HEK293 (cell line): ENCODE measurements around the gene AKR1A1.

Experiments used
- CTCF ChIA-PET: fragments of 350-600 bp; formaldehyde crosslinking; extraction: SDS; loops from one replicate; lab custom pipeline; 2021; ENCODE audit warnings: antibody characterized with exemption; lab: Yijun Ruan, JAX
- POLR2A ChIA-PET: fragments of 300-600 bp; formaldehyde crosslinking; extraction: SDS; loops from one replicate; lab custom pipeline; 2020; ENCODE audit warnings: antibody characterized with exemption, inconsistent platforms; lab: Yijun Ruan, JAX
- H3K27ac ChIP-seq: fragments of 200-500 bp; sonication (Bioruptor generic); 2 replicates; pipeline ENCODE4 v1.5.1; 2014; ENCODE audit warnings: low read depth, low read length, control low read depth, inconsistent platforms; ENCODE audit errors: extremely low read depth
- H3K36me3 ChIP-seq, 2 experiments: fragments of 200-500 bp in 1 of 2; sonication (Bioruptor generic) in 1 of 2; 1 replicate in 1 of 2; 2 replicates in 1 of 2; pipeline ENCODE4 v1.5.1; 2014 to 2017; ENCODE audit warnings: inconsistent platforms in 2 of 2, low read length in 2 of 2; ENCODE audit not compliant: control insufficient read depth in 2 of 2, insufficient read depth in 1 of 2
- H3K4me1 ChIP-seq: fragments of 200-500 bp; sonication (Bioruptor generic); 2 replicates; pipeline ENCODE4 v1.5.1; 2014; ENCODE audit warnings: mild to moderate bottlenecking, low read length, inconsistent platforms; ENCODE audit not compliant: control insufficient read depth, insufficient read depth
- H3K4me3 ChIP-seq: 2 replicates; pipeline ENCODE4 v1.5.1; 2011; ENCODE audit warnings: low read depth, mild to moderate bottlenecking, control low read depth, low read length, moderate library complexity
- H3K9me3 ChIP-seq: fragments of 200-500 bp; sonication (Bioruptor generic); 2 replicates; pipeline ENCODE4 v1.5.1; 2014; ENCODE audit warnings: low read depth, low read length, inconsistent platforms; ENCODE audit not compliant: control insufficient read depth, insufficient read depth
- HOXD13 ChIP-seq: sonication (generic); formaldehyde crosslinking; IDR thresholded peaks from 2 replicates; pipeline ENCODE4 v1.8.0; 2022; ENCODE audit warnings: missing genetic modification reagents, borderline replicate concordance
- ZNF184 ChIP-seq: fragments of 450-650 bp; IDR thresholded peaks from 2 replicates; pipeline ENCODE4 v1.5.1; 2018; ENCODE audit warnings: missing biosample characterization, mild to moderate bottlenecking, missing genetic modification characterization
- ZNF24 ChIP-seq: fragments of 450-650 bp; formaldehyde crosslinking; IDR thresholded peaks from 2 replicates; pipeline ENCODE4 v1.5.1; 2016; ENCODE audit warnings: missing biosample characterization, missing genetic modification characterization
- ZNF248 ChIP-seq: fragments of 450-650 bp; formaldehyde crosslinking; IDR thresholded peaks from 2 replicates; pipeline ENCODE4 v1.5.1; 2017; ENCODE audit warnings: missing biosample characterization, missing genetic modification characterization
- ZNF292 ChIP-seq: fragments of 450-650 bp; formaldehyde crosslinking; IDR thresholded peaks from 2 replicates; pipeline ENCODE4 v1.5.1; 2016; ENCODE audit warnings: low read depth, missing biosample characterization, missing genetic modification characterization, borderline replicate concordance
- ZNF302 ChIP-seq: fragments of 450-650 bp; formaldehyde crosslinking; IDR thresholded peaks from 2 replicates; pipeline ENCODE4 v1.5.1; 2016; ENCODE audit warnings: missing biosample characterization, missing genetic modification characterization, low read depth
- ZNF324 ChIP-seq: fragments of 450-650 bp; formaldehyde crosslinking; IDR thresholded peaks from 2 replicates; pipeline ENCODE4 v1.5.1; 2016; ENCODE audit warnings: missing biosample characterization, missing genetic modification characterization
- ZNF37A ChIP-seq: fragments of 450-650 bp; IDR thresholded peaks from 2 replicates; pipeline ENCODE4 v1.5.1; 2018; ENCODE audit warnings: missing biosample characterization, missing genetic modification characterization
- ZNF473 ChIP-seq: fragments of 450-650 bp; formaldehyde crosslinking; IDR thresholded peaks from 2 replicates; pipeline ENCODE4 v1.5.1; 2017; ENCODE audit warnings: missing biosample characterization, missing genetic modification characterization
- ZNF555 ChIP-seq: fragments of 450-650 bp; formaldehyde crosslinking; conservative IDR thresholded peaks from 2 replicates; pipeline ENCODE4 v1.5.1; 2017; ENCODE audit warnings: missing biosample characterization, mild to moderate bottlenecking, missing genetic modification characterization, inconsistent platforms
- ZNF600 ChIP-seq: fragments of 450-650 bp; formaldehyde crosslinking; IDR thresholded peaks from 2 replicates; pipeline ENCODE4 v1.5.1; 2016; ENCODE audit warnings: missing biosample characterization, missing genetic modification characterization
- ZNF621 ChIP-seq: fragments of 450-650 bp; formaldehyde crosslinking; IDR thresholded peaks from 2 replicates; pipeline ENCODE4 v1.5.1; 2017; ENCODE audit warnings: missing biosample characterization, missing genetic modification characterization
- TF ChIP-seq, protein P1 (sequence below): fragments of 450-650 bp; formaldehyde crosslinking; IDR thresholded peaks from 2 replicates; pipeline ENCODE4 v1.5.1; 2016; ENCODE audit warnings: missing biosample characterization, missing genetic modification characterization, borderline replicate concordance
- TF ChIP-seq, protein P2 (sequence below): fragments of 450-650 bp; formaldehyde crosslinking; IDR thresholded peaks from 2 replicates; pipeline ENCODE4 v1.5.1; 2016; ENCODE audit warnings: missing biosample characterization, missing genetic modification characterization
- TF ChIP-seq, protein P3 (sequence below): fragments of 450-650 bp; formaldehyde crosslinking; IDR thresholded peaks from 2 replicates; pipeline ENCODE4 v1.5.1; 2016; ENCODE audit warnings: missing biosample characterization, missing genetic modification characterization, low read depth
- TF ChIP-seq, protein P4 (sequence below): fragments of 450-650 bp; formaldehyde crosslinking; IDR thresholded peaks from 2 replicates; pipeline ENCODE4; 2016; ENCODE audit warnings: missing biosample characterization, missing genetic modification characterization
- TF ChIP-seq, protein P5 (sequence below): fragments of 450-650 bp; formaldehyde crosslinking; IDR thresholded peaks from 2 replicates; pipeline ENCODE4 v1.5.1; 2017; ENCODE audit warnings: missing biosample characterization, missing genetic modification characterization

The AKR1A1 gene

DNA sequence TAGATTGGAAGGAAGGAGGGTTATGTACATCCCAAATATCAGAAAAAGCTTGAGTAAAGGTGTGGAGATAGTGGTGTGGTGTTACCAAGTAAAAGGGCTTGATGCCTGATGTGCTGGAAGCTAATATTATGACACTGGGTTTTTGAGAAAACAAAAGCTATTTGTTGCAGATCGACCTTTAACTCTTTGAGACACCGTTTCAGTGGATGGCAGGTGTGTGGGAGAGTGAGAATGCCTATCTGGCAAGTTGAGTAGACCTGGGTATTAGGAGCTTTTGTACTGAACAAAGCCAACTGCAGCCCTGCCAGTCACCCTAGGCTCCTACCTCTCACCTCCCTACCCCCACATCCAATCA, 49.1 kb upstream of the AKR1A1 start:
- Histone ChIP-seq H3K36me3 (peaks cover 0 to 10% of the 10 kb centered on the region in 2 experiments; a peak in 2 of 3 replicates), H3K9me3 (no peaks in the 10 kb centered on the region), H3K4me1 (no peaks in the 10 kb centered on the region), H3K27ac (no peak overlapping the region), H3K4me3 (no peak overlapping the region)
- POLR2A ChIA-PET = interaction anchor here (2.2 to 4.9 kb wide), 5 partner anchors 10 to 161 kb away, joined by 8 to 86 read pairs (median 23); partner anchors contain the start of genes MUTYH, PRDX1, TESK2 and TOE1
- TF ChIP-seq ZNF184 = no peak
- no peak for TF ChIP-seq ZNF473 (tag by site-specific recombination)
- CTCF ChIA-PET = interaction anchor here (0.5 to 2.3 kb wide), 7 partner anchors 9 to 198 kb away, joined by 3 to 10 read pairs (median 4); no protein-coding TSS in a partner anchor

DNA sequence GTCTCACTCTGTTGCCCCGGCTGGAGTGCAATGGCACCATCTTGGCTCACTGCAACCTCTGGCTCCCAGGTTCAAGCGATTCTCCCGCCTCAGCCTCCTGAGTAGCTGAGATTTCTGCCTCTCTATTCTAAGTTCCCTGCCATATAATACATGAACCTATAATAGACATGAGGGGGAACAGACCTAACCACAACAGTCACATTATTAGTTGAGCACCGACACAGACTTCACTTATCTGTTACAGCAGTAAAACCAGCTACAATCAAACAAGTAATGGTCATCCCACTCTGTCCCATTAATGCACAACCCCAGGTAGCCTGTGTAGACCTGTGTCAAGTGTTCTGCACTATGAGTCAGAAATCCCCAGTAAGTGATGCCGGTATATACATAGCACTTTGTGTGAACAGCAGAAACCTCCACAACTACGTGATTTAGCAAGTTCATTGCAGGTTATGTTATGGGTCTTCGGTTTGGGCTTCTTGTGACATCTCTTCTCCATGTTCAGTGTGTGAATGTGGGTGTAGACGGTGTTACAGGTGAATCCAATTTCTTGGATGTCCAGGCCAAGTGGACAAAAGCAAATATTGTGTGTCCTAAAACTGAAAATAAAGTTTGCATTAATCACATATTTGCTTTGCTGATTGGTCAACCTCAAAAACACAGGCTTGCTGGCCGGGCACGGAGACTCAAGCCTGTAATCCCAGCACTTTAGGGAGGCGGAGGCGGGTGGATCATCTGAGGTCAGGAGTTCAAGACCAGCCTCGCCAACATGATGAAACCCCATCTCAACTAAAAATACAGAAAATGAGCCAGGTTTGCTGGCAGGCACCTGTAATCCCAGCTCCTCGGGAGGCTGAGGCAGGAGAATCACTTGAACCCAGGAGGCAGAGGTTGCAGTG, 46.9 kb upstream of the AKR1A1 start:
- Histone ChIP-seq H3K9me3 (no peaks in the 10 kb centered on the region), H3K4me3 (no peak overlapping the region), H3K4me1 (no peaks in the 10 kb centered on the region)
- TF ChIP-seq ZNF600 (tag by site-specific recombination) = 0 out of 2 replicates have a peak, but pooled peaks have one; percentile 10
- TF ChIP-seq ZNF37A (tag by site-specific recombination) = no peak
- TF ChIP-seq, all 188 proteins: peak for 1
- ChIA-PET POLR2A (no interaction called here), CTCF (interaction anchor here (0.6 to 1.6 kb wide), 2 partner anchors 8 to 636 kb away, joined by 3 read pairs; no protein-coding TSS in a partner anchor)
- Histone ChIP-seq H3K27ac (no peak overlapping the region), H3K36me3 (peaks cover 0 to 22% of the 10 kb centered on the region in 2 experiments; a peak in 2 of 3 replicates)

DNA sequence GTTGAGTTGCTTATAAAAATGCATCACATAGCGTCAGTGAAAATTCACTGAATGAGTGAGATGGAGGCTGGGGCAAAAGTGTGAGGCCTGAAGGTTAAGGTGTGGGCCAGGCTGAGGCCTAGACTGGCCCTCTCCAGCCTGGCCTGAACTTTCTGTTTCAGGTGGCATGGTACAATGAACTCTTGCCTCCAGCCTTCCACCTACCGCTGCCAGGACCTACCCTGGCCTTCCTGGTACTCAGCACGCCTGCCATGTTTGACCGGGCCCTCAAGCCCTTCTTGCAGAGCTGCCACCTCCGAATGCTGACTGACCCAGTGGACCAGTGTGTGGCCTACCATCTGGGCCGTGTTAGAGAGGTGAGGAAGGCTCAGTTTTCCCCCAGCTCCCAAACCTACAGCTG, 43.4 kb upstream of the AKR1A1 start:
- H3K27ac ChIP-seq = no peak overlapping the region
- POLR2A ChIA-PET = interaction anchor here (1.0 to 7.0 kb wide), 2 partner anchors 14 to 59 kb away, joined by 3 to 66 read pairs; partner anchors contain the start of gene PRDX1
- TF ChIP-seq ZNF621 (tag by site-specific recombination) (no peak), ZNF248 (tag by site-specific recombination) (no peak), ZNF324 (tag by site-specific recombination) (no peak), ZNF555 (no peak), HOXD13 (no peak), ZNF24 (tag by site-specific recombination) (no peak), ZNF302 (tag by site-specific recombination) (no peak), ZNF37A (tag by site-specific recombination) (no peak), ZNF292 (no peak)
- TF ChIP-seq, protein P1, sequence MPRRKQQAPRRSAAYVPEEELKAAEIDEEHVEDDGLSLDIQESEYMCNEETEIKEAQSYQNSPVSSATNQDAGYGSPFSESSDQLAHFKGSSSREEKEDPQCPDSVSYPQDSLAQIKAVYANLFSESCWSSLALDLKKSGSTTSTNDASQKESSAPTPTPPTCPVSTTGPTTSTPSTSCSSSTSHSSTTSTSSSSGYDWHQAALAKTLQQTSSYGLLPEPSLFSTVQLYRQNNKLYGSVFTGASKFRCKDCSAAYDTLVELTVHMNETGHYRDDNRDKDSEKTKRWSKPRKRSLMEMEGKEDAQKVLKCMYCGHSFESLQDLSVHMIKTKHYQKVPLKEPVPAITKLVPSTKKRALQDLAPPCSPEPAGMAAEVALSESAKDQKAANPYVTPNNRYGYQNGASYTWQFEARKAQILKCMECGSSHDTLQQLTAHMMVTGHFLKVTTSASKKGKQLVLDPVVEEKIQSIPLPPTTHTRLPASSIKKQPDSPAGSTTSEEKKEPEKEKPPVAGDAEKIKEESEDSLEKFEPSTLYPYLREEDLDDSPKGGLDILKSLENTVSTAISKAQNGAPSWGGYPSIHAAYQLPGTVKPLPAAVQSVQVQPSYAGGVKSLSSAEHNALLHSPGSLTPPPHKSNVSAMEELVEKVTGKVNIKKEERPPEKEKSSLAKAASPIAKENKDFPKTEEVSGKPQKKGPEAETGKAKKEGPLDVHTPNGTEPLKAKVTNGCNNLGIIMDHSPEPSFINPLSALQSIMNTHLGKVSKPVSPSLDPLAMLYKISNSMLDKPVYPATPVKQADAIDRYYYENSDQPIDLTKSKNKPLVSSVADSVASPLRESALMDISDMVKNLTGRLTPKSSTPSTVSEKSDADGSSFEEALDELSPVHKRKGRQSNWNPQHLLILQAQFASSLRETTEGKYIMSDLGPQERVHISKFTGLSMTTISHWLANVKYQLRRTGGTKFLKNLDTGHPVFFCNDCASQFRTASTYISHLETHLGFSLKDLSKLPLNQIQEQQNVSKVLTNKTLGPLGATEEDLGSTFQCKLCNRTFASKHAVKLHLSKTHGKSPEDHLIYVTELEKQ (tag by site-specific recombination) = no peak
- TF ChIP-seq, protein P2, sequence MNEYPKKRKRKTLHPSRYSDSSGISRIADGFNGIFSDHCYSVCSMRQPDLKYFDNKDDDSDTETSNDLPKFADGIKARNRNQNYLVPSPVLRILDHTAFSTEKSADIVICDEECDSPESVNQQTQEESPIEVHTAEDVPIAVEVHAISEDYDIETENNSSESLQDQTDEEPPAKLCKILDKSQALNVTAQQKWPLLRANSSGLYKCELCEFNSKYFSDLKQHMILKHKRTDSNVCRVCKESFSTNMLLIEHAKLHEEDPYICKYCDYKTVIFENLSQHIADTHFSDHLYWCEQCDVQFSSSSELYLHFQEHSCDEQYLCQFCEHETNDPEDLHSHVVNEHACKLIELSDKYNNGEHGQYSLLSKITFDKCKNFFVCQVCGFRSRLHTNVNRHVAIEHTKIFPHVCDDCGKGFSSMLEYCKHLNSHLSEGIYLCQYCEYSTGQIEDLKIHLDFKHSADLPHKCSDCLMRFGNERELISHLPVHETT (tag by site-specific recombination) = no peak
- TF ChIP-seq, protein P3, sequence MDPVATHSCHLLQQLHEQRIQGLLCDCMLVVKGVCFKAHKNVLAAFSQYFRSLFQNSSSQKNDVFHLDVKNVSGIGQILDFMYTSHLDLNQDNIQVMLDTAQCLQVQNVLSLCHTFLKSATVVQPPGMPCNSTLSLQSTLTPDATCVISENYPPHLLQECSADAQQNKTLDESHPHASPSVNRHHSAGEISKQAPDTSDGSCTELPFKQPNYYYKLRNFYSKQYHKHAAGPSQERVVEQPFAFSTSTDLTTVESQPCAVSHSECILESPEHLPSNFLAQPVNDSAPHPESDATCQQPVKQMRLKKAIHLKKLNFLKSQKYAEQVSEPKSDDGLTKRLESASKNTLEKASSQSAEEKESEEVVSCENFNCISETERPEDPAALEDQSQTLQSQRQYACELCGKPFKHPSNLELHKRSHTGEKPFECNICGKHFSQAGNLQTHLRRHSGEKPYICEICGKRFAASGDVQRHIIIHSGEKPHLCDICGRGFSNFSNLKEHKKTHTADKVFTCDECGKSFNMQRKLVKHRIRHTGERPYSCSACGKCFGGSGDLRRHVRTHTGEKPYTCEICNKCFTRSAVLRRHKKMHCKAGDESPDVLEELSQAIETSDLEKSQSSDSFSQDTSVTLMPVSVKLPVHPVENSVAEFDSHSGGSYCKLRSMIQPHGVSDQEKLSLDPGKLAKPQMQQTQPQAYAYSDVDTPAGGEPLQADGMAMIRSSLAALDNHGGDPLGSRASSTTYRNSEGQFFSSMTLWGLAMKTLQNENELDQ (tag by site-specific recombination) = no peak
- TF ChIP-seq, protein P4, sequence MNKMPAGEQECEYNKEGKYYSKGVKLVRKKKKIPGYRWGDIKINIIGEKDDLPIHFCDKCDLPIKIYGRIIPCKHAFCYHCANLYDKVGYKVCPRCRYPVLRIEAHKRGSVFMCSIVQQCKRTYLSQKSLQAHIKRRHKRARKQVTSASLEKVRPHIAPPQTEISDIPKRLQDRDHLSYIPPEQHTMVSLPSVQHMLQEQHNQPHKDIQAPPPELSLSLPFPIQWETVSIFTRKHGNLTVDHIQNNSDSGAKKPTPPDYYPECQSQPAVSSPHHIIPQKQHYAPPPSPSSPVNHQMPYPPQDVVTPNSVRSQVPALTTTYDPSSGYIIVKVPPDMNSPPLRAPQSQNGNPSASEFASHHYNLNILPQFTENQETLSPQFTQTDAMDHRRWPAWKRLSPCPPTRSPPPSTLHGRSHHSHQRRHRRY (tag by site-specific recombination) = no peak
- TF ChIP-seq, protein P5, sequence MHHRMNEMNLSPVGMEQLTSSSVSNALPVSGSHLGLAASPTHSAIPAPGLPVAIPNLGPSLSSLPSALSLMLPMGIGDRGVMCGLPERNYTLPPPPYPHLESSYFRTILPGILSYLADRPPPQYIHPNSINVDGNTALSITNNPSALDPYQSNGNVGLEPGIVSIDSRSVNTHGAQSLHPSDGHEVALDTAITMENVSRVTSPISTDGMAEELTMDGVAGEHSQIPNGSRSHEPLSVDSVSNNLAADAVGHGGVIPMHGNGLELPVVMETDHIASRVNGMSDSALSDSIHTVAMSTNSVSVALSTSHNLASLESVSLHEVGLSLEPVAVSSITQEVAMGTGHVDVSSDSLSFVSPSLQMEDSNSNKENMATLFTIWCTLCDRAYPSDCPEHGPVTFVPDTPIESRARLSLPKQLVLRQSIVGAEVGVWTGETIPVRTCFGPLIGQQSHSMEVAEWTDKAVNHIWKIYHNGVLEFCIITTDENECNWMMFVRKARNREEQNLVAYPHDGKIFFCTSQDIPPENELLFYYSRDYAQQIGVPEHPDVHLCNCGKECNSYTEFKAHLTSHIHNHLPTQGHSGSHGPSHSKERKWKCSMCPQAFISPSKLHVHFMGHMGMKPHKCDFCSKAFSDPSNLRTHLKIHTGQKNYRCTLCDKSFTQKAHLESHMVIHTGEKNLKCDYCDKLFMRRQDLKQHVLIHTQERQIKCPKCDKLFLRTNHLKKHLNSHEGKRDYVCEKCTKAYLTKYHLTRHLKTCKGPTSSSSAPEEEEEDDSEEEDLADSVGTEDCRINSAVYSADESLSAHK = no peak

More for the DNA sequence above, 43.4 kb upstream of the AKR1A1 start:
- Histone ChIP-seq H3K9me3 (no peaks in the 10 kb centered on the region), H3K4me1 (no peaks in the 10 kb centered on the region), H3K4me3 (no peak overlapping the region), H3K36me3 (peaks cover 19 to 56% of the 10 kb centered on the region in 2 experiments)
- CTCF ChIA-PET = no interaction called here
